OCI-LY3 (cell line): ENCODE data around the gene ERI3.

Experiments
- H2AFZ ChIP-seq: fragments of 200-600, 300-600 bp; shearing (Covaris generic); 2 replicates; pipeline ENCODE4 v1.6.0; 2014; ENCODE audit warnings: antibody characterized with exemption, low read depth, low read length
- H3K27ac ChIP-seq: fragments of 200-600, 300-600 bp; sonication (generic); 2 replicates; pipeline ENCODE4 v1.5.1; 2014; ENCODE audit warnings: mild to moderate bottlenecking, low read length, moderate library complexity, mixed read lengths
- H3K27me3 ChIP-seq: fragments of 200-600, 300-600 bp; sonication (generic); 2 replicates; pipeline ENCODE4 v1.6.1; 2014; ENCODE audit warnings: low read depth, low read length, mixed read lengths
- H3K36me3 ChIP-seq: fragments of 200-600, 300-600 bp; sonication (generic); replicated peaks from 2 replicates; pipeline ENCODE3; 2014; ENCODE audit warnings: low read depth, low read length, mixed read lengths
- H3K4me1 ChIP-seq: fragments of 300-600, 200-600 bp; sonication (generic); 2 replicates; pipeline ENCODE4 v1.6.1; 2014; ENCODE audit warnings: low read length, mixed read lengths
- H3K4me2 ChIP-seq: fragments of 200-600, 300-600 bp; sonication (generic); 2 replicates; pipeline ENCODE4 v1.6.1; 2014; ENCODE audit warnings: low read length, mixed read lengths
- H3K4me3 ChIP-seq: fragments of 300-600, 200-600 bp; sonication (generic); 2 replicates; pipeline ENCODE4 v1.5.1; 2014; ENCODE audit warnings: antibody characterized with exemption, mild to moderate bottlenecking, low read length, moderate library complexity
- H3K79me2 ChIP-seq: fragments of 300-600, 200-600 bp; shearing (Covaris generic); 2 replicates; pipeline ENCODE4 v1.6.1; 2014; ENCODE audit warnings: mild to moderate bottlenecking, low read length, mixed read lengths
- H3K9ac ChIP-seq: fragments of 300-600, 200-600 bp; shearing (Covaris generic); 2 replicates; pipeline ENCODE4 v1.6.0; 2014; ENCODE audit warnings: mild to moderate bottlenecking, low read length, moderate library complexity
- H3K9me3 ChIP-seq: fragments of 200-600, 300-600 bp; shearing (Covaris generic); 2 replicates; pipeline ENCODE4 v1.6.1; 2014; ENCODE audit warnings: low read length, mixed read lengths; ENCODE audit not compliant: insufficient read depth
- H4K20me1 ChIP-seq: fragments of 200-600, 300-600 bp; sonication (generic); 2 replicates; pipeline ENCODE4 v1.6.1; 2016; ENCODE audit warnings: low read length, mixed read lengths; ENCODE audit not compliant: insufficient read depth
- EZH2phosphoT487 ChIP-seq: fragments of 200-600 bp; shearing (Covaris generic); IDR thresholded peaks from 2 replicates; pipeline ENCODE4 v1.6.1; 2018; ENCODE audit warnings: antibody characterized with exemption, mixed run types, low read depth
- TF ChIP-seq, protein P1 (sequence below): fragments of 200-600, 300-600 bp; sonication (generic); IDR thresholded peaks from 2 replicates; pipeline ENCODE4 v1.5.1; 2014; ENCODE audit warnings: antibody characterized with exemption, low read length, low read depth

ERI3 gene

DNA sequence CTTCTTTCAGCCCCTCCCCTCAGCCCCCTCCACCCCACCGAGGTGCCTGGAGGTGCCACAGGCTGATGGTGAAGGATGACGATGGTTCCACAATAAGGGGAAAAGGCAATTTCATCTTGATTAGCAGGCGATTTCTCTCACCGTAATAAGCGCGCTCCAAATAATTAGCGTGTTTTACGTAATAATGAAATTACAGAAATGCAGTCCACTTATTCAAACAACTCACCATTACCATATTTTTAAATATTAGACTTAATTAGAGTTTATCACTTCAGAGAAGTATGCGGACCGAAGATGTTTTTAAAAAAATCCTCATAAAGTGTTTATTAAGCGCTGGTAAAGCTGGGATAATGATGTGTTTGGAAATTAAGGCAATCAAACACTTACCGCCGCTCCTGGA is 126.8 kb downstream of the ERI3 start:
- no peak overlapping the region for H3K4me3 ChIP-seq
- no peaks in the 10 kb centered on the region for H3K79me2 ChIP-seq
- no peak overlapping the region for H3K4me2 ChIP-seq
- H3K4me1 ChIP-seq, result no peaks in the 10 kb centered on the region
- TF ChIP-seq EZH2phosphoT487, result no peak
- TF ChIP-seq, protein P1, sequence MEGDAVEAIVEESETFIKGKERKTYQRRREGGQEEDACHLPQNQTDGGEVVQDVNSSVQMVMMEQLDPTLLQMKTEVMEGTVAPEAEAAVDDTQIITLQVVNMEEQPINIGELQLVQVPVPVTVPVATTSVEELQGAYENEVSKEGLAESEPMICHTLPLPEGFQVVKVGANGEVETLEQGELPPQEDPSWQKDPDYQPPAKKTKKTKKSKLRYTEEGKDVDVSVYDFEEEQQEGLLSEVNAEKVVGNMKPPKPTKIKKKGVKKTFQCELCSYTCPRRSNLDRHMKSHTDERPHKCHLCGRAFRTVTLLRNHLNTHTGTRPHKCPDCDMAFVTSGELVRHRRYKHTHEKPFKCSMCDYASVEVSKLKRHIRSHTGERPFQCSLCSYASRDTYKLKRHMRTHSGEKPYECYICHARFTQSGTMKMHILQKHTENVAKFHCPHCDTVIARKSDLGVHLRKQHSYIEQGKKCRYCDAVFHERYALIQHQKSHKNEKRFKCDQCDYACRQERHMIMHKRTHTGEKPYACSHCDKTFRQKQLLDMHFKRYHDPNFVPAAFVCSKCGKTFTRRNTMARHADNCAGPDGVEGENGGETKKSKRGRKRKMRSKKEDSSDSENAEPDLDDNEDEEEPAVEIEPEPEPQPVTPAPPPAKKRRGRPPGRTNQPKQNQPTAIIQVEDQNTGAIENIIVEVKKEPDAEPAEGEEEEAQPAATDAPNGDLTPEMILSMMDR, result no peak
- no peaks in the 10 kb centered on the region for H3K36me3 ChIP-seq
- no peaks in the 10 kb centered on the region for H4K20me1 ChIP-seq
- no peak overlapping the region for H2AFZ ChIP-seq
- no peak overlapping the region for H3K9ac ChIP-seq
- H3K27ac ChIP-seq, result no peak overlapping the region
- H3K9me3 ChIP-seq, result no peaks in the 10 kb centered on the region
- no peaks in the 10 kb centered on the region for H3K27me3 ChIP-seq

GRCh38 chr1:44227211-44227610 is 127.8 kb downstream of the ERI3 start:
- no peaks in the 10 kb centered on the region for H3K27me3 ChIP-seq
- H3K4me3 ChIP-seq, result no peak overlapping the region
- TF ChIP-seq EZH2phosphoT487, result no peak
- TF ChIP-seq, protein P1, result no peak
- H3K79me2 ChIP-seq, result no peaks in the 10 kb centered on the region
- no peak overlapping the region for H2AFZ ChIP-seq
- no peaks in the 10 kb centered on the region for H3K4me1 ChIP-seq
- H4K20me1 ChIP-seq, result no peaks in the 10 kb centered on the region
- H3K9ac ChIP-seq, result no peak overlapping the region
- no peak overlapping the region for H3K4me2 ChIP-seq
- no peaks in the 10 kb centered on the region for H3K36me3 ChIP-seq
- H3K27ac ChIP-seq, result no peak overlapping the region
- H3K9me3 ChIP-seq, result no peaks in the 10 kb centered on the region

DNA sequence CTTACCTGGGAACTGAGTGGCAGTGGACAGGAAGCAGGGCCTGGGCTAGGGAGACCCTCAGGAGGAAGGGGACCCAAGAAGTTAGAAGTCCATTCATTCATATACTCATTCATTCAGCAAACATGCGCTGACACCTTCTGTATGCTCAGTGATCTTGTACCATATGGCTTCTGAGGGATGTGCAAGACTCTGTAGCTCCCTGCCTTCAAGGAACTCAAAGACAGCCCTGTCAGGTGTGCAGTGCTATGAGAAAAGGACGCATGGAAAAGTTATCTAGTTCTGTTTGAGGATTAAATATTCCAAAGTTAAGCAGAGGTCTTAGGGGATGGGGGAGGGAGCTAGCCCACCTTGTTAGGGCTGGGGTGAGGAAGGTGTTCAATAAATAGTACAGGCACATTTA is 129.3 kb downstream of the ERI3 start:
- Histone ChIP-seq H3K79me2 (no peaks in the 10 kb centered on the region), H3K9ac (no peak overlapping the region), H3K27ac (no peak overlapping the region), H3K36me3 (no peaks in the 10 kb centered on the region), H2AFZ (no peak overlapping the region), H3K9me3 (no peaks in the 10 kb centered on the region), H3K4me2 (no peak overlapping the region), H4K20me1 (no peaks in the 10 kb centered on the region), H3K4me3 (no peak overlapping the region), H3K27me3 (no peaks in the 10 kb centered on the region), H3K4me1 (no peaks in the 10 kb centered on the region)
- TF ChIP-seq EZH2phosphoT487, result no peak
- TF ChIP-seq, protein P1, result no peak

DNA sequence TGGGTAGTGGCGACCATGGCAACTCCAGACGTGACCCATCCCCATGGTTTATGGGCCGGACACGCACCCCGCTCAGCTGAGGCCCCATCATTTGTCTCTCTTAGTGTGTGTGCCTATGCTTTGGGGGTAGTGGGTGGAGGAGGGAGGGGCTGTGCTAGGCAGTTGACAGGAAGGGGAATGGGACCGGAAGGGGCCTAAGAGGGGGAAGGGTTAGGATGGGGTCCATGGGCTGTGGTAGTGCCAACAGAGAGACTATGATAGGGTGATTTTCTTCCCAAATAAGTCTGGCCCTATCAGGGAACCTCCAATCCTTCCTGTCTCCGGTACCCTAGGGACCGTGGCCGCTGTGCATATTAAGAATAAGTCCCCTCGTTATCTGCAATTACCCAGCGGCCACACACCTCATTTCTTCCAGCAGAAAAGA is 131.9 kb downstream of the ERI3 start:
- no peak for TF ChIP-seq EZH2phosphoT487
- TF ChIP-seq, protein P1, result no peak
- Histone ChIP-seq H3K27me3 (no peaks in the 10 kb centered on the region), H3K9me3 (no peaks in the 10 kb centered on the region), H3K36me3 (no peaks in the 10 kb centered on the region), H4K20me1 (no peaks in the 10 kb centered on the region), H3K4me1 (no peaks in the 10 kb centered on the region), H3K79me2 (no peaks in the 10 kb centered on the region), H3K9ac (no peak overlapping the region), H2AFZ (no peak overlapping the region), H3K27ac (no peak overlapping the region), H3K4me2 (no peak overlapping the region), H3K4me3 (no peak overlapping the region)
